ENCODE results near the gene MRPL57. TPM values are rescaled to one million over a fixed set of nuclear protein-coding genes. Genes with fewer than 3 reads are reported as not detected.

Gene MRPL57
- total and polyA plus RNA-seq, 2 donors (not counting 1 experiment from before 2014, with no cell fraction given), result 7.8 to 12.1 TPM

DNA sequence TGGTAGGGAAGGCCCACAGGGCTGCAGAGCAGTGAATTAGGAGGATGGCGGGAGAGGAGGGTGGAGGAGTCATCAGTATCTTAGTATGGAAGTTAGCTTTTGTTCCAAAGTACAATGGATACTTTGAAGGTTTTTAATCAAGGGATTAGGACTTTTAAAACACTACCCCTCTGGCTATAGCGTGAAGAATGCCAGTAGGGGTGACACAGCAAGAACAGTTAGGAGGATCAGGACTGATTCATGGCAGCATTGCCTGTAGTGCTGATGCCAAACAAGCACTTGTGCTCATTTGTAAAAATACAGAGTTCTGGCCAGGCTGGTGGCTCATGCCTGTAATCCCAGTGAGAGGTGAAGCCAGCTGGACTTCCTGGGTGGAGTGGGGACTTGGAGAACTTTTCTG, 46.3 kb upstream of the MRPL57 start:
- intact Hi-C loops (cut with micrococcal nuclease), result loop anchor here (10.0 kb wide), 1 partner anchor 355 kb away; the partner anchor contains the start of gene EEF1AKMT1
- Histone ChIP-seq H3K9me3 (ENCODE audit: control extremely low read depth in 1 of 3, control insufficient read depth in 2 of 3, insufficient read depth in 1 of 3, low read length in 2 of 3) (peaks cover 0 to 7% (median 0%) of the 10 kb centered on the region in 3 donors), H3K4me3 (ENCODE audit: control extremely low read depth in 1 of 5, extremely low read depth in 1 of 5, insufficient read depth in 1 of 5, low read depth in 2 of 5, low read length in 4 of 5) (no peak overlapping the region), H3K79me2 (ENCODE audit: control insufficient read depth, insufficient read depth, low read length) (no peaks in the 10 kb centered on the region), H3K4me1 (ENCODE audit: control insufficient read depth in 2 of 2, insufficient read depth in 2 of 2, low read length in 2 of 2) (no peaks in the 10 kb centered on the region), H3K27me3 (replicated peaks in 1 of 4; ENCODE audit: control extremely low read depth in 1 of 4, control insufficient read depth in 3 of 4, insufficient read depth in 4 of 4, low read length in 3 of 4) (peaks cover 0 to 6% (median 0%) of the 10 kb centered on the region in 4 experiments), H2AFZ (ENCODE audit: insufficient read depth, low read depth, low read length, poor library complexity, severe bottlenecking) (no peak overlapping the region), H3K36me3 (replicated peaks in 1 of 2; ENCODE audit: control extremely low read depth in 1 of 2, control insufficient read depth in 1 of 2, extremely low read depth in 1 of 2, insufficient read depth in 2 of 2, low read length in 1 of 2) (no peaks in the 10 kb centered on the region), H4K20me1 (ENCODE audit: control insufficient read depth, insufficient read depth, low read length, poor library complexity, severe bottlenecking) (no peaks in the 10 kb centered on the region), H3K27ac (ENCODE audit: low read length in 2 of 2) (no peak overlapping the region), H3K4me2 (replicated peaks; ENCODE audit: low read depth, low read length, poor library complexity, severe bottlenecking) (no peak overlapping the region), H3K9ac (ENCODE audit: low read length) (no peak overlapping the region)
- ChIA-PET CTCF (no interaction called here), POLR2A (no interaction called here)
- H3K27ac Mint-ChIP-seq, result no peak overlapping the region
- DNase-seq (no peak), ATAC-seq (ENCODE audit: low read depth) (no peak)
- 100% methylated on average over 2 of the region's 2 CpGs for WGBS (ENCODE audit: insufficient coverage)
- H3K4me1 Mint-ChIP-seq, result no peaks in the 10 kb centered on the region
- H3K27me3 Mint-ChIP-seq, result peaks cover 16% of the 10 kb centered on the region
- no peak overlapping the region for H3K4me3 Mint-ChIP-seq
- H3K9me3 Mint-ChIP-seq (ENCODE audit: insufficient read depth), result no peaks in the 10 kb centered on the region
- TF ChIP-seq, protein P1, sequence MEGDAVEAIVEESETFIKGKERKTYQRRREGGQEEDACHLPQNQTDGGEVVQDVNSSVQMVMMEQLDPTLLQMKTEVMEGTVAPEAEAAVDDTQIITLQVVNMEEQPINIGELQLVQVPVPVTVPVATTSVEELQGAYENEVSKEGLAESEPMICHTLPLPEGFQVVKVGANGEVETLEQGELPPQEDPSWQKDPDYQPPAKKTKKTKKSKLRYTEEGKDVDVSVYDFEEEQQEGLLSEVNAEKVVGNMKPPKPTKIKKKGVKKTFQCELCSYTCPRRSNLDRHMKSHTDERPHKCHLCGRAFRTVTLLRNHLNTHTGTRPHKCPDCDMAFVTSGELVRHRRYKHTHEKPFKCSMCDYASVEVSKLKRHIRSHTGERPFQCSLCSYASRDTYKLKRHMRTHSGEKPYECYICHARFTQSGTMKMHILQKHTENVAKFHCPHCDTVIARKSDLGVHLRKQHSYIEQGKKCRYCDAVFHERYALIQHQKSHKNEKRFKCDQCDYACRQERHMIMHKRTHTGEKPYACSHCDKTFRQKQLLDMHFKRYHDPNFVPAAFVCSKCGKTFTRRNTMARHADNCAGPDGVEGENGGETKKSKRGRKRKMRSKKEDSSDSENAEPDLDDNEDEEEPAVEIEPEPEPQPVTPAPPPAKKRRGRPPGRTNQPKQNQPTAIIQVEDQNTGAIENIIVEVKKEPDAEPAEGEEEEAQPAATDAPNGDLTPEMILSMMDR (IDR thresholded peaks at IDR 0.05), result no peak
- no peak for TF ChIP-seq EZH2 (IDR thresholded peaks at IDR 0.05; ENCODE audit: borderline replicate concordance, insufficient read depth, low read depth, low read length, poor library complexity, severe bottlenecking)

DNA sequence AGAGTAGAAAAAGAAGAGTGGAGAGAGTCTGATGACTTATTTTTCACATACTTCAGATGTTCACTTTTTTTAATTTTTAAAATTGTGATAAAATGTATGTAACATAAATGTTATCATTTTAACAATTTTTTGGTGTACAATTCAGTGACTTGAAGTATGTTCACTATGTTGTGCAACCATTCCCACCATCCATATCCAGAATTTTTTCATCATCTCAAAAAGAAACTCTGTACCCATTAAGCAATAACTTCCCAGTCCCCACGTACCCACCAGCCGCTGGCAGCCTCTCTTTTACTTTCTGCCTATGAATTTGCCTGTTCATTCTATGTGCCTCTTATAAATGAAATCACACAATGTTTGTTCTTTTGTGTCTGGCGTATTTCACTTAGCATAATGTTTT, 43.4 kb upstream of the MRPL57 start:
- no peaks in the 10 kb centered on the region for H3K4me1 ChIP-seq (ENCODE audit: control insufficient read depth in 2 of 2, insufficient read depth in 2 of 2, low read length in 2 of 2)
- TF ChIP-seq EZH2 (IDR thresholded peaks at IDR 0.05; ENCODE audit: borderline replicate concordance, insufficient read depth, low read depth, low read length, poor library complexity, severe bottlenecking), result no peak
- TF ChIP-seq, protein P1 (IDR thresholded peaks at IDR 0.05), result no peak
- no peaks in the 10 kb centered on the region for H3K9me3 Mint-ChIP-seq (ENCODE audit: insufficient read depth)
- peaks cover 24% of the 10 kb centered on the region for H3K27me3 Mint-ChIP-seq
- no peak overlapping the region for H3K4me3 ChIP-seq (ENCODE audit: control extremely low read depth in 1 of 5, extremely low read depth in 1 of 5, insufficient read depth in 1 of 5, low read depth in 2 of 5, low read length in 4 of 5)
- H3K4me1 Mint-ChIP-seq, result no peaks in the 10 kb centered on the region
- no peaks in the 10 kb centered on the region for H3K36me3 ChIP-seq (replicated peaks in 1 of 2; ENCODE audit: control extremely low read depth in 1 of 2, control insufficient read depth in 1 of 2, extremely low read depth in 1 of 2, insufficient read depth in 2 of 2, low read length in 1 of 2)
- no peak for ATAC-seq (ENCODE audit: low read depth)
- no peak overlapping the region for H3K27ac ChIP-seq (ENCODE audit: low read length in 2 of 2)
- no CpG with 5 or more reads among the region's 3 CpGs for WGBS (ENCODE audit: insufficient coverage)
- peaks cover 0 to 7% (median 0%) of the 10 kb centered on the region in 3 donors for H3K9me3 ChIP-seq (ENCODE audit: control extremely low read depth in 1 of 3, control insufficient read depth in 2 of 3, insufficient read depth in 1 of 3, low read length in 2 of 3)
- ChIA-PET CTCF (interaction anchor here (0.7 kb wide), 1 partner anchor 164 kb away, joined by 3 read pairs; no protein-coding TSS in a partner anchor), POLR2A (no interaction called here)
- H3K4me3 Mint-ChIP-seq, result no peak overlapping the region
- no peak overlapping the region for H3K27ac Mint-ChIP-seq
- intact Hi-C loops (cut with micrococcal nuclease), result loop anchor here (10.0 kb wide), 1 partner anchor 358 kb away; the partner anchor contains the start of gene EEF1AKMT1
- no peaks in the 10 kb centered on the region for H3K79me2 ChIP-seq (ENCODE audit: control insufficient read depth, insufficient read depth, low read length)
- H2AFZ ChIP-seq (ENCODE audit: insufficient read depth, low read depth, low read length, poor library complexity, severe bottlenecking), result no peak overlapping the region
- H3K4me2 ChIP-seq (replicated peaks; ENCODE audit: low read depth, low read length, poor library complexity, severe bottlenecking), result no peak overlapping the region
- H4K20me1 ChIP-seq (ENCODE audit: control insufficient read depth, insufficient read depth, low read length, poor library complexity, severe bottlenecking), result no peaks in the 10 kb centered on the region
- DNase-seq, result no peak
- H3K9ac ChIP-seq (ENCODE audit: low read length), result no peak overlapping the region
- H3K27me3 ChIP-seq (replicated peaks in 1 of 4; ENCODE audit: control extremely low read depth in 1 of 4, control insufficient read depth in 3 of 4, insufficient read depth in 4 of 4, low read length in 3 of 4), result peaks cover 0 to 10% (median 2%) of the 10 kb centered on the region in 4 experiments

Data from B cell (primary cell).